Adrenal gland (tissue), 5 donors: Measurements from ENCODE around the gene TSC22D4.

Source experiments
- CTCF ChIP-seq, 6 experiments: fragments of 450-650 bp in 4 of 6; fragments of 200-600 bp in 2 of 6; sonication (generic) in 1 of 6; IDR thresholded peaks; 1 replicate in 5 of 6; 2 replicates in 1 of 6; pipeline versions ENCODE4 v1.5.1 to v1.8.0; 2016 to 2021; ENCODE audit warnings: antibody characterized with exemption in 6 of 6, mild to moderate bottlenecking in 2 of 6, moderate library complexity in 1 of 6
- POLR2A ChIP-seq, 2 donors: fragments of 450-650 bp; IDR thresholded peaks; one replicate each; pipeline ENCODE4 v1.6.1; 2017; ENCODE audit warnings: antibody characterized with exemption in 2 of 2, mild to moderate bottlenecking in 2 of 2, moderate library complexity in 1 of 2
- donor health status: DM: no; HTN: no; CAD: no.

DNA sequence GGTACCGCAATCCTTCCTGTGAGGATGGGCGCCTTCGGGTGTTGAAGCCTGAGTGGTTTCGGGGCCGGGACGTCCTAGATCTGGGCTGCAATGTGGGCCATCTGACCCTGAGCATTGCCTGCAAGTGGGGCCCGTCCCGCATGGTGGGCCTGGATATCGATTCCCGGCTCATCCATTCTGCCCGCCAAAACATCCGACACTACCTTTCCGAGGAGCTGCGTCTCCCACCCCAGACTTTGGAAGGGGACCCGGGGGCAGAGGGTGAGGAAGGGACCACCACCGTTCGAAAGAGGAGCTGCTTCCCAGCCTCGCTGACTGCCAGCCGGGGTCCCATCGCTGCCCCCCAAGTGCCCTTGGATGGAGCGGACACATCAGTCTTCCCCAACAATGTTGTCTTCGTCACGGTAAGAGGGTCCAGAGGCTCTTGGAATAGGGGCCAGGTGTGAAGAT lies 47.7 kb downstream of the TSC22D4 start:
- TF ChIP-seq CTCF (IDR thresholded peaks at IDR 0.05) (no peak), POLR2A (IDR thresholded peaks at IDR 0.05) (no peak)
